OCI-LY3 (cell line): ENCODE results near the gene ZNF793.

Experiments
- H2AFZ ChIP-seq: fragments of 200-600, 300-600 bp; shearing (Covaris generic); 2 replicates; pipeline ENCODE4 v1.6.0; 2014; ENCODE audit warnings: antibody characterized with exemption, low read depth, low read length
- H3K27ac ChIP-seq: fragments of 200-600, 300-600 bp; sonication (generic); 2 replicates; pipeline ENCODE4 v1.5.1; 2014; ENCODE audit warnings: mild to moderate bottlenecking, low read length, moderate library complexity, mixed read lengths
- H3K27me3 ChIP-seq: fragments of 200-600, 300-600 bp; sonication (generic); 2 replicates; pipeline ENCODE4 v1.6.1; 2014; ENCODE audit warnings: low read depth, low read length, mixed read lengths
- H3K36me3 ChIP-seq: fragments of 200-600, 300-600 bp; sonication (generic); replicated peaks from 2 replicates; pipeline ENCODE3; 2014; ENCODE audit warnings: low read depth, low read length, mixed read lengths
- H3K4me1 ChIP-seq: fragments of 300-600, 200-600 bp; sonication (generic); 2 replicates; pipeline ENCODE4 v1.6.1; 2014; ENCODE audit warnings: low read length, mixed read lengths
- H3K4me2 ChIP-seq: fragments of 200-600, 300-600 bp; sonication (generic); 2 replicates; pipeline ENCODE4 v1.6.1; 2014; ENCODE audit warnings: low read length, mixed read lengths
- H3K4me3 ChIP-seq: fragments of 300-600, 200-600 bp; sonication (generic); 2 replicates; pipeline ENCODE4 v1.5.1; 2014; ENCODE audit warnings: antibody characterized with exemption, mild to moderate bottlenecking, low read length, moderate library complexity
- H3K79me2 ChIP-seq: fragments of 300-600, 200-600 bp; shearing (Covaris generic); 2 replicates; pipeline ENCODE4 v1.6.1; 2014; ENCODE audit warnings: mild to moderate bottlenecking, low read length, mixed read lengths
- H3K9ac ChIP-seq: fragments of 300-600, 200-600 bp; shearing (Covaris generic); 2 replicates; pipeline ENCODE4 v1.6.0; 2014; ENCODE audit warnings: mild to moderate bottlenecking, low read length, moderate library complexity
- H3K9me3 ChIP-seq: fragments of 200-600, 300-600 bp; shearing (Covaris generic); 2 replicates; pipeline ENCODE4 v1.6.1; 2014; ENCODE audit warnings: low read length, mixed read lengths; ENCODE audit not compliant: insufficient read depth
- H4K20me1 ChIP-seq: fragments of 200-600, 300-600 bp; sonication (generic); 2 replicates; pipeline ENCODE4 v1.6.1; 2016; ENCODE audit warnings: low read length, mixed read lengths; ENCODE audit not compliant: insufficient read depth
- EZH2phosphoT487 ChIP-seq: fragments of 200-600 bp; shearing (Covaris generic); IDR thresholded peaks from 2 replicates; pipeline ENCODE4 v1.6.1; 2018; ENCODE audit warnings: antibody characterized with exemption, mixed run types, low read depth
- TF ChIP-seq, protein P1 (sequence below): fragments of 200-600, 300-600 bp; sonication (generic); IDR thresholded peaks from 2 replicates; pipeline ENCODE4 v1.5.1; 2014; ENCODE audit warnings: antibody characterized with exemption, low read length, low read depth

ZNF793 gene

DNA sequence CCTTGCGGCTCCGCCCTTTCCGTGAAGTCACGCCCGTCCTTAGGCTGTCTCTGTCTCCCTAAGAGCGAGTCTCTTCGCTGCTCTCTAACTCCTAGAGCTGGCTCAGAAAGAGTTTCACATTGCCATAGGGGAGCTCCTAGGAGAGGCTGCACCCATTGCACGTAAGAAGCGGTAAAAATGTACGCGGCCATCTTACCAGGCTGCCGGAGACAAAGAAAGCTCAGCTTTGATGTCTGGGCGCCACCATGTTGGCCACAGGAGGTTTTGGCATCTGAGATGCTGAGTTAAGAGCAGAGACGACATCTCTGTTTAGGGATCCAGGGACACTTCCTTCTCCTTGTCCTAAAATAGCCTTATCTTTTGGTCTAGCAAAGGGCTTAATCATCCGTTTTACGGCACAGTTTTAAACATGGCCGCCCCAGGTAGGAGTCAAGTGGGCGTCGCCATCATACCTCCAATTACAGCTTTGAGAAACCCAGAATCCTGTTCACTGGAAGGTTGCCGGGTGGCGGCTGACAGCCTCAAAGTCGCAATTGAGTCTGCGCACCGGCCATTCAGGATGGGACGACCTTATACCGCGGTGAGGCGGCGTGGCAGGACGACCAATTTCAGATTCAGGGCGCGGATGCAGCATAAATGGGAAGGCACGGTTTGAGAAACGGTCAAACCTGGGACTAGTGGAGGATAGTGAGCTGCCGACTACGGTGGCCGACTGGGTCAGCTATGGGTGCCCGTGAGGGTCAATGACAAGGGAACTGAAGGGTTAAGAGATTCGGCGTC lies at the start of gene ZNF793:
Gene ZNF793 (plus strand): TSS at position 553 of the 780 bp plus-strand sequence. CDS start 16,501 bp downstream, outside the sequence.
- 0 out of 2 replicates have a peak, but pooled peaks cover 6% of the 10 kb centered on the region for H3K9me3 ChIP-seq
- H3K4me3 ChIP-seq, result peak within 1 kb of the TSS; percentile 88
- peak within 1 kb of the TSS; percentile 73 for H2AFZ ChIP-seq

DNA sequence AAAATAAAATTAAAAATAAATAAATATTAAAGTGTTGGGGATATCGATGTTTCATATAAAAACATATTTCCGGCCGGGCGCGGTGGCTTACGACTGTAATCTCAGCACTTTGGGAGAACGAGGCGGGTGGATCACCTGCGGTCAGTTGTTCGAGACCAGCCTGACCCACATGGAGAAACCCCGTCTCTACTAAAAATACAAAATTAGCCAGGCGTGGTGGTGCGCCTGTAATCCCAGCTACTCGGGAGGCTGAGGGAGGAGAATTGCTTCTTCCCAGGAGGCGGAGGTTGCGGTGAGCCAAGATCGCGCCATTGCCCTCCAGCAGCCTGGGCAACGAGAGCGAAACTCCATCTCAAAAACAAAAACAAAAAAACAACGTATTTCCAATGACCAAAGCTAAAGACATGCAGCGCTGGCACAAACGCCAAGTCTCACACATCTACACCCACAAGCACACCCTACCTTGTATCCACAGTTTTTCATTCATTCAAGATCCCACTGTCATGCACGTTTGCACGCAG lies 40.4 kb upstream of the ZNF793 start:
- H3K27ac ChIP-seq, result no peak overlapping the region
- peak overlapping the region; percentile 59 for H3K4me2 ChIP-seq
- peaks cover 52% of the 10 kb centered on the region for H3K36me3 ChIP-seq
- peaks cover 33% of the 10 kb centered on the region for H3K9me3 ChIP-seq
- H4K20me1 ChIP-seq, result no peaks in the 10 kb centered on the region
- H3K79me2 ChIP-seq, result peaks cover 23% of the 10 kb centered on the region
- H3K27me3 ChIP-seq, result no peaks in the 10 kb centered on the region
- no peak for TF ChIP-seq EZH2phosphoT487
- TF ChIP-seq, protein P1, sequence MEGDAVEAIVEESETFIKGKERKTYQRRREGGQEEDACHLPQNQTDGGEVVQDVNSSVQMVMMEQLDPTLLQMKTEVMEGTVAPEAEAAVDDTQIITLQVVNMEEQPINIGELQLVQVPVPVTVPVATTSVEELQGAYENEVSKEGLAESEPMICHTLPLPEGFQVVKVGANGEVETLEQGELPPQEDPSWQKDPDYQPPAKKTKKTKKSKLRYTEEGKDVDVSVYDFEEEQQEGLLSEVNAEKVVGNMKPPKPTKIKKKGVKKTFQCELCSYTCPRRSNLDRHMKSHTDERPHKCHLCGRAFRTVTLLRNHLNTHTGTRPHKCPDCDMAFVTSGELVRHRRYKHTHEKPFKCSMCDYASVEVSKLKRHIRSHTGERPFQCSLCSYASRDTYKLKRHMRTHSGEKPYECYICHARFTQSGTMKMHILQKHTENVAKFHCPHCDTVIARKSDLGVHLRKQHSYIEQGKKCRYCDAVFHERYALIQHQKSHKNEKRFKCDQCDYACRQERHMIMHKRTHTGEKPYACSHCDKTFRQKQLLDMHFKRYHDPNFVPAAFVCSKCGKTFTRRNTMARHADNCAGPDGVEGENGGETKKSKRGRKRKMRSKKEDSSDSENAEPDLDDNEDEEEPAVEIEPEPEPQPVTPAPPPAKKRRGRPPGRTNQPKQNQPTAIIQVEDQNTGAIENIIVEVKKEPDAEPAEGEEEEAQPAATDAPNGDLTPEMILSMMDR, result no peak
- H2AFZ ChIP-seq, result peak overlapping the region; percentile 99
- H3K4me1 ChIP-seq, result peaks cover 12% of the 10 kb centered on the region
- H3K9ac ChIP-seq, result peak overlapping the region; percentile 82
- peak overlapping the region; percentile 89 for H3K4me3 ChIP-seq

More for the DNA sequence above, at the start of gene ZNF793:
- TF ChIP-seq EZH2phosphoT487, result no peak
- TF ChIP-seq, protein P1, result no peak
- H3K27me3 ChIP-seq, result no peaks in the 10 kb centered on the region
- H3K4me2 ChIP-seq, result peak within 1 kb of the TSS; percentile 77
- no peaks in the 10 kb centered on the region for H4K20me1 ChIP-seq
- peak within 1 kb of the TSS; percentile 75 for H3K27ac ChIP-seq
- peaks cover 30% of the 10 kb centered on the region for H3K36me3 ChIP-seq
- peaks cover 7% of the 10 kb centered on the region for H3K79me2 ChIP-seq
- H3K9ac ChIP-seq, result peak within 1 kb of the TSS; percentile 79
- no peaks in the 10 kb centered on the region; the same call in 1 of the 2 replicates for H3K4me1 ChIP-seq

DNA sequence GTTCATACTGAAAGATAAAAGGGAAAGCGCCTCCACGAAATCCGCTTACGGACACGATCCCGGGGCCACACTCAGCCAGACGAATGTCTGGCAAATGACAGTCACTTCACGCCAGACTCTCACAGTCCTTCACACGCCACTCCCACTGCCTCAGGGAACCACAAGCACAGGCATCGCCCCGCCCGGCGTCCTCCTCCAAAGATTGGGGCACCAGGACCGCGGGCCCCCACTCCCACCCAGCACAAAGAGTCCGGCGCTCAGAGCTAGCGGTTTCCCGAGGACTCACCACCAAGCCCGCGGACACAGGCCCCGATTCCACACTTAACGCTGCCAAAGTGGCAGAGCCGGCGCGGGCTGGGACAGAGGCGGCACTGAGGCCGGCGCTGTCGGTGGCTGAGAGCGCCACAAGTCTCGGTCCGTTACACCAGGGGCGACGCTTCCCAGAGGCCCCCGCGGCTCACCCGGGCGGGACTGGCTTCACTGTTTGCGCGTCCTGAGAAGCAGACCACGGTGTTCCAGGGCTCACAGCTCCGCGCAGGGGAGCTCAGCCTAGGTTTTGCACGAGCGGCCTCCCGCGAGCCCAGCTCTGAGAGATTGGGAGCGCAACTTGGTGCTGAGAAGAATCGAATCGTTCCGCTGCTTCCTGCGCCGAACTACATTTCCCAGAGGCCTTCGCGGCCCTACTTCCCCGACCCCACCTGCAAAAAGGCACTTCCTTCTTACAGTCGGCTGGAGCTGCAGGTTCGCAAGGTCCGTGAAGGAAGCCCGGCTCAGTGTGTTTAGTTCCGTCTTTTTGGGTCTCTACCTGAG lies 39.7 kb upstream of the ZNF793 start, which contains the start of gene ZNF569:
Gene ZNF569 (minus strand): TSS at position 647 of the 810 bp plus-strand sequence. CDS start 22,523 bp downstream, outside the sequence.
- H3K9me3 ChIP-seq, result peaks cover 31% of the 10 kb centered on the region
- H3K4me1 ChIP-seq, result peaks cover 12% of the 10 kb centered on the region
- peaks cover 52% of the 10 kb centered on the region for H3K36me3 ChIP-seq
- H3K27ac ChIP-seq, result peak within 1 kb of the TSS; percentile 71
- peak within 1 kb of the TSS; percentile 99 for H2AFZ ChIP-seq
- peak within 1 kb of the TSS; percentile 82 for H3K9ac ChIP-seq
- no peaks in the 10 kb centered on the region for H4K20me1 ChIP-seq
- H3K27me3 ChIP-seq, result no peaks in the 10 kb centered on the region
- peaks cover 23% of the 10 kb centered on the region for H3K79me2 ChIP-seq
- peak within 1 kb of the TSS; percentile 59 for H3K4me2 ChIP-seq
- TF ChIP-seq EZH2phosphoT487, result no peak
- TF ChIP-seq, protein P1, result no peak
- peak within 1 kb of the TSS; percentile 89 for H3K4me3 ChIP-seq
